Activated naive CD4-positive, alpha-beta T cell treated with anti-CD3 and anti-CD28 coated beads, Interleukin-2, amount 50 U/mL, for 24 hours (primary cell): ENCODE data around the gene WNT8A.
"Not testable (repeated sequence)": the region's sequence is repeated elsewhere in the genome, so short reads cannot be mapped to it uniquely, and the experiment has no call there.

Source experiments
- H3K27ac Mint-ChIP-seq: one replicate; pipeline ENCODE4 v1.8.0; 2021; ENCODE audit warnings: mild to moderate bottlenecking, mixed read lengths
- H3K27me3 Mint-ChIP-seq: one replicate; pipeline ENCODE4 v1.8.0; 2021; ENCODE audit warnings: mixed read lengths
- H3K36me3 Mint-ChIP-seq: one replicate; pipeline ENCODE4 v1.8.0; 2021; ENCODE audit warnings: mixed read lengths
- H3K4me1 Mint-ChIP-seq: one replicate; pipeline ENCODE4 v1.8.0; 2021; ENCODE audit warnings: mixed read lengths
- H3K4me3 Mint-ChIP-seq: one replicate; pipeline ENCODE4 v1.8.0; 2021; ENCODE audit warnings: mild to moderate bottlenecking, mixed read lengths
- H3K9me3 Mint-ChIP-seq: one replicate; pipeline ENCODE4 v1.8.0; 2021; ENCODE audit warnings: mixed read lengths

The WNT8A gene, protein sequence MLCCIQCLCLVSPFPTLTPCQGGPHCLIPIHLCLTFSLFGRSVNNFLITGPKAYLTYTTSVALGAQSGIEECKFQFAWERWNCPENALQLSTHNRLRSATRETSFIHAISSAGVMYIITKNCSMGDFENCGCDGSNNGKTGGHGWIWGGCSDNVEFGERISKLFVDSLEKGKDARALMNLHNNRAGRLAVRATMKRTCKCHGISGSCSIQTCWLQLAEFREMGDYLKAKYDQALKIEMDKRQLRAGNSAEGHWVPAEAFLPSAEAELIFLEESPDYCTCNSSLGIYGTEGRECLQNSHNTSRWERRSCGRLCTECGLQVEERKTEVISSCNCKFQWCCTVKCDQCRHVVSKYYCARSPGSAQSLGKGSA

DNA sequence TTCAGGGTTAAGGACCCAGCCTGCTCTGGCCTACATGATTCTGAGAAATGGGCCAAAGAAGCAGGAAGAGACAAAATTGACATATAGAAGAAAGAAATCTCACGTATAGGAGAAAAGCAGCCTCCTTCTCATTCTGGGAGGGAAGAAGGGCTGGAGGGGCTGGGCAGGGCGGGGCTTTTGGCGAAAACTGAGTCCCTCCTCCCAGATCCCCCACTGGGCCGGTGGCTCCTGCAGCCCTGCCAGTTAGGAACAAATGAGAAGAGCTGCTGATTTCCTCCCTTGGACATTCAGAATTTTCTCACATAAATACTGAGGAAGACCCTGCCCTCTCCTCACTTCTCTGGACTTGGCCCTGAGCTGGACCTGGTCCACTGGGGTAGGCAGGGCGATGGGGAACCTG, at the start of gene WNT8A:
Gene WNT8A (plus strand): TSS at position 332 of the 400 bp plus-strand sequence. CDS start 95 bp downstream, outside the sequence.
- Mint-ChIP-seq H3K4me1 (peaks cover 11% of the 10 kb centered on the region), H3K9me3 (no peaks in the 10 kb centered on the region), H3K27me3 (no peaks in the 10 kb centered on the region), H3K4me3 (no peak within 1 kb of the TSS), H3K36me3 (no peaks in the 10 kb centered on the region), H3K27ac (no peak within 1 kb of the TSS)

DNA sequence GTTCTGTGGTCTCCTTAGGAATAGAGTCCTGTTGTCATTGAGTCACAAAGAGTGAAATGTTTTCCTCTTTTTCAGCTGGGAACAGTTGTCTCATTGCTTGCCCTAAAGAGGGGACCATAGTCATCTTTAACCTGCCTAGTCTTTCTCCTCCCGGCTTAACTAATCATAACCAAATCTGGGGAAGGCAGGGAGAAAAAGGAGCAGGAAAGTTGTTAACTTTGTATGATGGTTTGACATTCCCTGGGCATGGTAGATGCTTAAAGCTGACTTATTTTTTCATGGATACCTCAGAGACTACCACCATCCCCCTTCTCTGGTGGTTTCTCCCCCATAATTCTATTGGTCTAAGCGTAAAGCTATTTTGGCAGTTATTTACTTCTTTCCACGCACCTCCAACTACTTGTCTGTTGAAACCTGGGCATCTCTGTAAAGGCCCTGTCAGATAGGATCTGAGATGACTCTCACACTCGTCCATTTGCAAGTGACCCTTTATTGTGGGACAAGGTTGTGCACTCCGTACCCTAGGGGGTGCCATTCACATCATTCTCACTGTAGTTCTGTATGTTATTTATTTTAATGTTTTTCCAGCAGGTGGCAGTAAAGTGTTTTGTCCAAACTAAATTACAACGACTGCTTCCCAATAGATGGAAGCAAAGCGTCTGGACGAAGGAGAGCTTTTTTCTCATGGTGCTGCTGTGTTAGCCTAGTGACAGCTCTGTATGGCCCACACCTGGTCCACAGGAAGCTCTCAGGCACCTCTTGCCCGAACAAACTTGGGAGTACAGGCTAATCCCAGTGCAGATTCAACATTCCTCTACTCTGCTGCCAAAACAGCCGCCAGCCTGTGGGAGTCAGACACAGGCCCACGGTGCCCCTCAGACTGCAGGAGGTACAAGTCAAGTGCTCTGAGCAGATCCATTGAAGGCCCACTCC, 48.0 kb upstream of the WNT8A start:
- H3K27ac Mint-ChIP-seq, result no peak overlapping the region
- peaks cover 24% of the 10 kb centered on the region for H3K4me1 Mint-ChIP-seq
- no peak overlapping the region for H3K4me3 Mint-ChIP-seq
- H3K36me3 Mint-ChIP-seq, result no peaks in the 10 kb centered on the region
- no peaks in the 10 kb centered on the region for H3K9me3 Mint-ChIP-seq
- no peaks in the 10 kb centered on the region for H3K27me3 Mint-ChIP-seq

DNA sequence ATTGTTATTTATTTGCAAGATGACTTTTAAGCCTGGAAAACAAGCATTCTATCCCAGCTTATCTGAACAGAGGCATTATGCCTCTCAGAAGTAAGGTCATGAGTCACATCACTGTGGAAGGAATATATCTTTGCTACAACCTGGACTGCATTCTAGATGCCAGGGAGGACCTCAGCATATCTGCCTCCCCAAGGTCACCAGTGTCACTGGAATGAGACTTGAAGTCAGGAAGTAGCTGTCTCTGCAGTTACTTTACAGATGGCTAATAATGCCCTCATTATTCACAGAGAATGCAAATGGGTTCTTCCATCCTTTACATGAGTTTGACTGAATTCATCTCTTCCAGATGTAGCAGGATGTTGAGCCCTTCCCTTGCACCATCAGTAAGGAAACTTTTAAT, 46.6 kb upstream of the WNT8A start:
- H3K9me3 Mint-ChIP-seq, result no peaks in the 10 kb centered on the region
- no peak overlapping the region for H3K27ac Mint-ChIP-seq
- H3K4me1 Mint-ChIP-seq, result peaks cover 12% of the 10 kb centered on the region
- H3K36me3 Mint-ChIP-seq, result no peaks in the 10 kb centered on the region
- H3K4me3 Mint-ChIP-seq, result no peak overlapping the region
- no peaks in the 10 kb centered on the region for H3K27me3 Mint-ChIP-seq

DNA sequence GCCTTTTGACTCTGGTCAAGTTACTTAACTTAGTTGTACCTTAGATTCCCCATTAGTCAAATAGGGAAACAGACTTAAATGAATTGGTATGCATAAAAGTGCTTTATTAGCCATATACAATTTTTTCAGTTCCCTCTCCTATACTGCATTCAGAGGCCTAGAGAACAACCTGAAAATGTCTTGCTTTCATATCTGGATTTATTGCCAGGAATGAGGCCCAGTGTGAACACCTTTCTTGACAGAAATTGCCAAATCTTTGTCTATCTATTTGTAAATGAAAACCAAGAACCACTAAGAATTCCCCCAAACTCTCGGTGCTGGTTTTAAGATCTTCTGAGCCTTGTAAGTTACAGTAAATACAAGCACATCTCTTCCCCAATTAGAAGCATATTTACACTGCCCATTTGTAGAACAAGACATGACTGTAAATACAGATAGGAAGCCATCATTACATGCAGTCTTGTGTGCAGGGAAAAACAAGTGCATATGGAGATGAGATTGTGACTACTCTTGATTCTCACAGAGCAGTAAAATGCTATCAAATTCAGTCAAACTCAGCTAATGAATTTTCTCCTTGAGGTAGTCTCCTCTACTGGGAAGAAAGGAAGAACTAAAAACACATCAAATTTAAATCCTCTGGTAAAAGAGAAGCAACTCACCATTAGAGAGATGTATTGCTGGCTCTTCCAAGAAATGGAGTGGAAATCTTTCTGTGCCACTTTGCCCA, 45.8 kb upstream of the WNT8A start:
- Mint-ChIP-seq H3K4me3 (no peak overlapping the region), H3K27ac (no peak overlapping the region)

DNA sequence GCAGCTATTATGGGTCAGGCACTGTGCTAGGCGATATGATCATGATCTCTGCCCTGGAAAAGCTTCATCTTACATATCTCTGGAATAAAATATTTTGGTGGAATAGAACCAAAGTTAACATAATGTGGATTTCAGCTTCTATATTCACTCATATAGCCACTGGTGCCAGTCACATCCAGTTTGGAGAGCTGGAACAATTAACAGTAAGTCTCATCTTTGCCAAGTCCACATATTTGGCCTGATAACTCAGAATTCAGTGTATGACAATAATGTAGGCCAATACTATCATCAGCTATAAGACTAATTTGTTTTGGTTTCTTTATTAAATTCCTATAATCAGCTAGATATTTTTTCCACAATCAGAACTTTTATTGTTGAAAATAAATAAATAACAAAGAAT, 45.0 kb upstream of the WNT8A start:
- Mint-ChIP-seq H3K27me3 (no peaks in the 10 kb centered on the region), H3K4me3 (no peak overlapping the region), H3K36me3 (no peaks in the 10 kb centered on the region), H3K9me3 (no peaks in the 10 kb centered on the region), H3K4me1 (peaks cover 6% of the 10 kb centered on the region), H3K27ac (no peak overlapping the region)

More for the DNA sequence above, 45.8 kb upstream of the WNT8A start:
- no peaks in the 10 kb centered on the region for H3K27me3 Mint-ChIP-seq
- H3K36me3 Mint-ChIP-seq, result no peaks in the 10 kb centered on the region
- H3K9me3 Mint-ChIP-seq, result no peaks in the 10 kb centered on the region
- peaks cover 12% of the 10 kb centered on the region for H3K4me1 Mint-ChIP-seq

DNA sequence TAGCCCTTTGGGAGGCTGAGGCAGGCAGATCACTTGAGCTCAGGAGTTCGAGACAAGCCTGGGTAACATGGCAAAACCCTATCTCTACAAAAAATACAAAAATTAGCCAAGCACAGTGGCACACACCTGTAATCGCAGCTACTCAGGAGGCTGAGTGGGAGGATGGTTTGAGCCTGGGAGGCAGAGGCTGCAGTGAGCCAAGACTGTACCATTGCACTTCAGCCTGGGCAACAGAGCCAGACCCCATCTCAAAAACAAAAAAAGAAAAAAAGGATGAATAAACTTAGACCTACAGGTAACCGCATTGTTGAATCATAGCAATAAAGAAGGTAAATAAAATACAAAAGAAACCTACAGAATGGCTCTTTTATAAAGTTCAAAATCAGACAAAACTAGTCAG, 38.5 kb upstream of the WNT8A start:
- not testable (repeated sequence) for H3K27me3 Mint-ChIP-seq, H3K4me1 Mint-ChIP-seq, H3K4me3 Mint-ChIP-seq, H3K36me3 Mint-ChIP-seq, H3K9me3 Mint-ChIP-seq, H3K27ac Mint-ChIP-seq

DNA sequence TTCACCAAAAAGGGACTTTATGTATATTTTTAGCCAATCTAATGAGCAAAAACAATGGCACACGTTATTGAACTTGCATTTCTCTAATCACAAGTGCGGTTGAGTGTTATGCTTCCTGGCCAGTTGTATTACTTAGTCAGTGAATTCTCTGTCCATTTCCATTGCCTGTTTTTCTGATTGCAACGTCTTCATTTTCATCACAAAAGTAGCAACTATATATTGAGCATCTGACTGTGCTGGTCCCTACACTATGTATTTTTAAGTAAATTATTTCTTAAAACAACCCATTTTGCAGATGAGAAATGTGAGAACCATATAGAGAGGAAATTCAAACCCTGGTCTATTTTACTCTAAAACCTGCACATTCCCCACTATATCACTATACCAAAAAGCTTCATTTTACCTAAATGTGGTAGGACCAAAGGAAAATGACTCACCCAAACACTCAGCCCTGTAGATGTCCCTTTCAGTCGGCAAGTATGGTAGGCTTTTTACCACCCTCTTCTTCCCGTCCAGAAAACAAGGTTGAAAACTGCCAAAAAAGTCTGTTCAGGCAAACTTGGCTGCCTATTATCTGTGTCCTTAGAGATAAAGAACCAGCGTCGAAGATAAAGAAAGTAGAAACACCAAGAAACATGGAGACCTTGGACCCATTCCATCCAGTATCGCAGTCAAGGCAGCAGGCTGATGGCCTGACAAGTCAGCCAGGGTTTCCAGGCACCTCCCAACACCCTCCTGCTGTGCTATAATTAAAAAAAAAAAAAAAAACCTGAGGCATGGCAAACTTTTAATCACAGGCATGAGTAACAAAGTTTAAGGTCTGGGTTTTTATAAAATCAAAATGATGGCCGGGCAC, 32.2 kb upstream of the WNT8A start:
- H3K9me3 Mint-ChIP-seq, result no peaks in the 10 kb centered on the region
- no peak overlapping the region for H3K27ac Mint-ChIP-seq
- H3K27me3 Mint-ChIP-seq, result no peaks in the 10 kb centered on the region
- no peaks in the 10 kb centered on the region for H3K36me3 Mint-ChIP-seq
- H3K4me3 Mint-ChIP-seq, result no peak overlapping the region
- H3K4me1 Mint-ChIP-seq, result peaks cover 4% of the 10 kb centered on the region

DNA sequence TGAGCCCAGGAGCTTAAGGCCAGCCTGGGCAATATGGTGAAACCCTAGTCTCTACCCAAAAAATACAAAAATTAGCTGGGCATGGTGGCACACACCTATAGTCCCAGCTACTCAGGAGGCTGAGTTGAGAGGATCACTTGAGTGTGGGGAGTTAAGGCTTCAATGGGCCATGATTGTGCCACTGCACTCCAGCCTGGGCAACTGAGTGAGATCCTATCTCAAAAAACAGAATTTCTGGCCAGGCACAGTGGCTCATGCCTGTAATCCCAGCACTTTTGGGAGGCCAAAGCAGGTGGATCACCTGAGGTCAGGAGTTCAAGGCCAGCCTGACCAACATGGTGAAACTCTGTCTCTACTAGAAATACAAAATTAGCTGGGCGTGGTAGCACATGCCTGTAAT, 31.1 kb upstream of the WNT8A start:
- not testable (repeated sequence) for H3K27ac Mint-ChIP-seq, H3K27me3 Mint-ChIP-seq

DNA sequence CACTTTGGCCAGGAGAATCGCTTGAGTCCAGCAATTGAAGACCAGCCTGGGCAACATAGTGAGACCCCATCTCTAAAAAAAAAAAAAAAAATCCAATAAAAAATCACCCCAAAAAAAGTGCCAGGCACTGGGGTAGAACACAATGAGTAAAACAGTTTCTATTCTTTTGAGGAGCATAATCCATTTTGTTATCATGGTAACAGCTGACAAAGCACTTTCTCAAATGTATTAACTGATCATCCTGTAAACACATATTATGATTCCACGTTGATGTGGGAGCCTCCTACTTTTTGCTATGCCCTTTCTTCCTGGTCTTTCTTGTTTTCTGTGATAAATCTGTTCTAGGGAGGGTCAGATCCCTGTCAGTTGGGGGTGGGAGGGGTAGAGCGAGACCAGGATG, 30.3 kb upstream of the WNT8A start:
- Mint-ChIP-seq H3K27ac (peak overlapping the region; percentile 32), H3K36me3 (no peaks in the 10 kb centered on the region), H3K4me1 (peaks cover 4% of the 10 kb centered on the region), H3K4me3 (no peak overlapping the region), H3K27me3 (no peaks in the 10 kb centered on the region), H3K9me3 (no peaks in the 10 kb centered on the region)

More for the DNA sequence above, 31.1 kb upstream of the WNT8A start:
- H3K9me3 Mint-ChIP-seq, H3K4me3 Mint-ChIP-seq, H3K36me3 Mint-ChIP-seq, H3K4me1 Mint-ChIP-seq: not testable (repeated sequence)

DNA sequence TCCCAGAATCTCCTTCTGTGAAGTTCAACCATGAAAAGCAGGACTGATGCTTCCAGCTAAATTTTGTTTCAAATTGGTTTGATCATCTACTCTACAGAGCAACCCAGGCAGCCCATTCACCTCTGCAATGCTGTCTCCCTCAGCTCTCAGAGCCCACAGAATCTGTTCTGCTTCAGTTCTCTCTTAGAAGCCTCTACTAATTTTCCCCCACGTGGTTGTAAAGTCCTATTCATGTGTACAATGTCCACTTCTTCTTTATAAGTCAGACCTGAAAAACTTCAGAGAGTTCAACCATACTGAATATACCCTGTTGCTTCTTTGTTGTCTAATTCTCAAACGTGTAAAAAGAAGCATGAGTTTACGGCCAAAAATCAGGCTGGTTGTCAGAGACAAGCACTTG, 29.6 kb upstream of the WNT8A start:
- no peak overlapping the region for H3K4me3 Mint-ChIP-seq
- H3K4me1 Mint-ChIP-seq, result peaks cover 4% of the 10 kb centered on the region
- H3K27ac Mint-ChIP-seq, result no peak overlapping the region
- H3K9me3 Mint-ChIP-seq, result no peaks in the 10 kb centered on the region
- H3K27me3 Mint-ChIP-seq, result no peaks in the 10 kb centered on the region
- H3K36me3 Mint-ChIP-seq, result no peaks in the 10 kb centered on the region

DNA sequence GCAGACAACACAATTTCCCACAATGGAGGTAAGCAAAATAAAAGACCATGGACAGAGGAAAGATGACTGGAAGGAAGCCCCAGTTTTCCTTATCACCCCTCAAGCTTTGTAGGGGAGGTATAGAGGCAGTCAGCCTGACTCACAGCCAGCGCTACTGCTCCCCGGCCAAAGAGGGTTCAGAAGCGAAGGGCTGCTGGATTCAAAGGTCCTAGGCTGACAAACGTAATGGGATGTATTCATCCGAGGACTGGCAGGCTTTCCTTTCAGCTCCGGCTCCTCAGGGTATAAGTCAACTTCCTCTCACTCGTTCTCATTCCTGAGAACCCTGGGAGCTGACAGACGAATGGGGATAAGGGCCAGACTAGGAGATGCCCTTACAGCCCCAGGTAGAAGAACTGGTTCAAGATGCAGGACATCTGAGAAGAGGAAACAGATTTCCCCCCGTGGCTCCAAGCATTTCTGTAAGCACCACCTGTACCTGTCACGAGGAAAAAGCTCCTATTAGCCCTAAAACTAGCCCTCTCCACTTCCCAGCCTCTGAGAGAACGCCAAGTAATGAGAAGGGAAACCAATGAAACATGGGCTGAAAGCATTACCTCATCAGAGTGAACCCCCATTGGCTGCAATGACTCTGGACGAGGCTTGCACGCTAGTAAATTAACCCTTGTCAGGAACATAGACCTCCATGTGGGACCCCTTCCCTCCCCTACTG, 28.8 kb upstream of the WNT8A start:
- H3K4me1 Mint-ChIP-seq, result peaks cover 4% of the 10 kb centered on the region
- H3K27ac Mint-ChIP-seq, result no peak overlapping the region
- no peaks in the 10 kb centered on the region for H3K9me3 Mint-ChIP-seq
- H3K4me3 Mint-ChIP-seq, result no peak overlapping the region
- no peaks in the 10 kb centered on the region for H3K36me3 Mint-ChIP-seq
- no peaks in the 10 kb centered on the region for H3K27me3 Mint-ChIP-seq

DNA sequence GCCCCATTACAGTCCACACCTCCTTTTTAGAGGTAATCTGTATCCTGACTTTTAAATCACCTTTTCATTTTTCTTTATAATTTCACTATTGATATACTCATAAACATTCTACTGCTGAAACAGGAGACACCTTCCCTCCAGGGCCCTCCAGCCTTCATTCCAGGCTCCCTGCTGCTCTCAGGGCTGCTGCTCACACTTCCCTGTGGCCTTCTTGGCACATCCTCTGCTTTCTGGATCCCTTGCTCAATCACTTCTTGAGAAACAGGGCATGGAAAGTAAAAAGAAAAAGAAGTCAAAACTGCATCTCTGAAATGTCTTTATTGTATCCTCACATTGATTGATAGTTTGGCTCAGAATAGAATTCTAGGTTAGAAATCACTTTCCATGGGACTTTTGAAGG, 19.3 kb upstream of the WNT8A start:
- Mint-ChIP-seq H3K36me3 (no peaks in the 10 kb centered on the region), H3K27ac (no peak overlapping the region), H3K9me3 (no peaks in the 10 kb centered on the region), H3K27me3 (no peaks in the 10 kb centered on the region), H3K4me3 (no peak overlapping the region), H3K4me1 (peaks cover 6% of the 10 kb centered on the region)

DNA sequence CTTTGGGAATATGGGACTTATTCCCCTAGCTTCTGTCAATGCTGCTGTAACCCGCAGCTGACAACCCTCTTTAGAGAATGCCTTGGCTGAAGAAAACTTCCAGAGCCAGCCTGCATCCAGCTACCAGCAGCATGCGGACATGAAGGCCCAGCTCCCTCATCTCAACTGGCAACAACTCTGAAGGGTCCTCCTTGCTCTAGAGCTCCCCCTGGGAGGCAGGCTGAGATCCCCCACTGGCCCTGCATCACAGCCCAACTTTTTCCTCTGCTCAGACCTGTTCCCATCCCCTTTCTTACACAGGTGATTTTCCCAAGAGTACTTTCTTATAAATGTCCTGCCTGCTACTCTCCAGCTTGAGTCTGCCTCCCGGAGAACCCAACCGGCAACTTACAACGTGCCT, 18.7 kb upstream of the WNT8A start:
- no peaks in the 10 kb centered on the region for H3K9me3 Mint-ChIP-seq
- H3K36me3 Mint-ChIP-seq, result no peaks in the 10 kb centered on the region
- H3K4me3 Mint-ChIP-seq, result no peak overlapping the region
- H3K4me1 Mint-ChIP-seq, result peaks cover 6% of the 10 kb centered on the region
- no peak overlapping the region for H3K27ac Mint-ChIP-seq
- no peaks in the 10 kb centered on the region for H3K27me3 Mint-ChIP-seq

DNA sequence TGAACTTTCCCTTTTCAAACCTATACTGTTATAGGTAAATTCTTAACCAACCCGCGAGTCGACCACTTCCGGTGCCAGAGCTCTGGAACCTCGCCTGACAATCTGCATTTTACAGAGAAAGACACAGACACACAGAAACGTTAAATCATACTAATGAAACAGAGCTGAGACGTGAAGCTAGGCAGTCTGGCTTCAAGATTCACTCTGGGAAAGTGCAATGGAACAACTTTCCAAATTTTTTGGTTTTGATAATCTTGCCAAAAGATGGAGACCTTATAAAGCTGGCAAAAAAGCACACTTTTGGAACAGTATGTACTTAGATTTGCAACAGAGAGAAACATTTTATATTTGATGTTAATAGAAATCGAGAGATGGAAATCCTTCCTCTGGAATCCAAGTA, 15.9 kb upstream of the WNT8A start:
- no peaks in the 10 kb centered on the region for H3K9me3 Mint-ChIP-seq

More for the DNA sequence above, 15.9 kb upstream of the WNT8A start:
- peaks cover 6% of the 10 kb centered on the region for H3K4me1 Mint-ChIP-seq
- no peak overlapping the region for H3K27ac Mint-ChIP-seq
- no peaks in the 10 kb centered on the region for H3K36me3 Mint-ChIP-seq
- H3K27me3 Mint-ChIP-seq, result no peaks in the 10 kb centered on the region
- H3K4me3 Mint-ChIP-seq, result no peak overlapping the region
